HEK293 (cell line): ENCODE measurements around the gene RNF223.

Experiments
- BCL11A ChIP-seq: fragments of 450-650 bp; formaldehyde crosslinking; IDR thresholded peaks from 2 replicates; pipeline ENCODE4 v1.5.1; 2016; ENCODE audit warnings: low read depth, missing biosample characterization, missing genetic modification characterization
- EGR2 ChIP-seq: fragments of 450-650 bp; formaldehyde crosslinking; IDR thresholded peaks from 2 replicates; pipeline ENCODE4 v1.5.1; 2016; ENCODE audit warnings: low read depth, missing biosample characterization, missing genetic modification characterization
- INSM2 ChIP-seq: fragments of 450-650 bp; formaldehyde crosslinking; IDR thresholded peaks from 2 replicates; pipeline ENCODE4 v1.5.1; 2016; ENCODE audit warnings: missing biosample characterization, missing genetic modification characterization
- KLF1 ChIP-seq: fragments of 450-650 bp; formaldehyde crosslinking; IDR thresholded peaks from 2 replicates; pipeline ENCODE4 v1.5.1; 2016; ENCODE audit warnings: missing biosample characterization, missing genetic modification characterization
- OSR2 ChIP-seq: fragments of 450-650 bp; formaldehyde crosslinking; IDR thresholded peaks from 2 replicates; pipeline ENCODE4 v1.5.1; 2016; ENCODE audit warnings: missing biosample characterization, missing genetic modification characterization
- SALL2 ChIP-seq: fragments of 450-650 bp; formaldehyde crosslinking; IDR thresholded peaks from 2 replicates; pipeline ENCODE4 v1.5.0; 2017; ENCODE audit warnings: missing biosample characterization, mild to moderate bottlenecking, missing genetic modification characterization, borderline replicate concordance
- SP3 ChIP-seq: fragments of 450-650 bp; formaldehyde crosslinking; IDR thresholded peaks from 2 replicates; pipeline ENCODE4 v1.5.1; 2016; ENCODE audit warnings: missing biosample characterization, missing genetic modification characterization
- ZFP37 ChIP-seq: fragments of 450-650 bp; formaldehyde crosslinking; IDR thresholded peaks from 2 replicates; pipeline ENCODE4 v1.5.1; 2016; ENCODE audit warnings: missing biosample characterization, missing genetic modification characterization
- ZFP41 ChIP-seq: fragments of 450-650 bp; formaldehyde crosslinking; IDR thresholded peaks from 2 replicates; pipeline ENCODE4 v1.5.1; 2016; ENCODE audit warnings: missing biosample characterization, missing genetic modification characterization, borderline replicate concordance
- ZIC2 ChIP-seq: fragments of 450-650 bp; formaldehyde crosslinking; IDR thresholded peaks from 2 replicates; pipeline ENCODE4 v1.5.1; 2016; ENCODE audit warnings: missing biosample characterization, missing genetic modification characterization
- ZNF16 ChIP-seq: fragments of 450-650 bp; formaldehyde crosslinking; IDR thresholded peaks from 2 replicates; pipeline ENCODE4 v1.5.1; 2016; ENCODE audit warnings: low read depth, missing biosample characterization, missing genetic modification characterization
- ZNF2 ChIP-seq: fragments of 450-650 bp; formaldehyde crosslinking; IDR thresholded peaks from 2 replicates; pipeline ENCODE4 v1.5.1; 2016; ENCODE audit warnings: missing biosample characterization, missing genetic modification characterization
- ZNF23 ChIP-seq: fragments of 450-650 bp; formaldehyde crosslinking; IDR thresholded peaks from 2 replicates; pipeline ENCODE4 v1.5.1; 2016; ENCODE audit warnings: missing biosample characterization, missing genetic modification characterization, borderline replicate concordance
- ZNF26 ChIP-seq: fragments of 450-650 bp; formaldehyde crosslinking; IDR thresholded peaks from 2 replicates; pipeline ENCODE4 v1.5.1; 2016; ENCODE audit warnings: missing biosample characterization, missing genetic modification characterization
- ZNF274 ChIP-seq, 2 experiments: fragments of 200-500 bp in 1 of 2; fragments of 450-650 bp in 1 of 2; sonication (Bioruptor generic) in 1 of 2; formaldehyde crosslinking in 1 of 2; IDR thresholded peaks; 2 replicates each; pipeline versions ENCODE4 v1.5.1 to v1.6.1; 2014 to 2016; ENCODE audit warnings: borderline replicate concordance in 1 of 2, inconsistent platforms in 1 of 2, low read length in 1 of 2, missing biosample characterization in 1 of 2, missing genetic modification characterization in 1 of 2
- ZNF280C ChIP-seq: fragments of 450-650 bp; formaldehyde crosslinking; IDR thresholded peaks from 2 replicates; pipeline ENCODE4 v1.5.1; 2016; ENCODE audit warnings: missing biosample characterization, missing genetic modification characterization
- ZNF324 ChIP-seq: fragments of 450-650 bp; formaldehyde crosslinking; IDR thresholded peaks from 2 replicates; pipeline ENCODE4 v1.5.1; 2016; ENCODE audit warnings: missing biosample characterization, missing genetic modification characterization
- ZNF426 ChIP-seq: fragments of 450-650 bp; formaldehyde crosslinking; IDR thresholded peaks from 2 replicates; pipeline ENCODE4 v1.5.1; 2017; ENCODE audit warnings: missing biosample characterization, missing genetic modification characterization, mild to moderate bottlenecking, inconsistent platforms, moderate library complexity
- ZNF529 ChIP-seq: fragments of 450-650 bp; formaldehyde crosslinking; IDR thresholded peaks from 2 replicates; pipeline ENCODE4 v1.5.1; 2017; ENCODE audit warnings: missing genetic modification characterization, missing biosample characterization; ENCODE audit not compliant: insufficient replicate concordance
- ZNF621 ChIP-seq: fragments of 450-650 bp; formaldehyde crosslinking; IDR thresholded peaks from 2 replicates; pipeline ENCODE4 v1.5.1; 2017; ENCODE audit warnings: missing biosample characterization, missing genetic modification characterization
- TF ChIP-seq, protein P1 (sequence below): fragments of 450-650 bp; formaldehyde crosslinking; IDR thresholded peaks from 2 replicates; pipeline ENCODE4 v1.5.1; 2016; ENCODE audit warnings: missing biosample characterization, missing genetic modification characterization
- TF ChIP-seq, protein P2 (sequence below): fragments of 450-650 bp; formaldehyde crosslinking; IDR thresholded peaks from 2 replicates; pipeline ENCODE4 v1.5.1; 2016; ENCODE audit warnings: missing biosample characterization, missing genetic modification characterization
- TF ChIP-seq, protein P3 (sequence below): fragments of 450-650 bp; formaldehyde crosslinking; IDR thresholded peaks from 2 replicates; pipeline ENCODE4 v1.5.1; 2016; ENCODE audit warnings: missing biosample characterization, missing genetic modification characterization
- TF ChIP-seq, protein P4 (sequence below): fragments of 450-650 bp; formaldehyde crosslinking; IDR thresholded peaks from 2 replicates; pipeline ENCODE4 v1.5.1; 2016; ENCODE audit warnings: missing biosample characterization, missing genetic modification characterization

RNF223 gene

GRCh38 chr1:1063945-1064831, 9.9 kb downstream of the RNF223 start (continued):
- TF ChIP-seq ZNF324 (tag by site-specific recombination) (peak; percentile 69; the same call in 1 of the 2 replicates), ZFP41 (tag by site-specific recombination) (no peak), ZNF26 (tag by site-specific recombination) (no peak), ZNF621 (tag by site-specific recombination) (no peak), OSR2 (tag by site-specific recombination) (peak; percentile 96), SP3 (tag by site-specific recombination) (peak; percentile 67), ZNF529 (tag by site-specific recombination) (no peak), SALL2 (tag by site-specific recombination) (no peak), ZNF426 (tag by site-specific recombination) (no peak), ZNF2 (tag by site-specific recombination) (no peak), ZNF23 (tag by site-specific recombination) (no peak), BCL11A (peak; percentile 87), KLF1 (tag by site-specific recombination) (peak; percentile 96), ZNF16 (tag by site-specific recombination) (no peak), ZIC2 (tag by site-specific recombination) (peak; percentile 90), ZFP37 (tag by site-specific recombination) (peak; percentile 64), ZNF280C (tag by site-specific recombination) (no peak), ZNF274 (IDR thresholded peaks at IDR 0.05; ENCODE audit: low read length) (no peak), ZNF274 (tag by site-specific recombination; IDR thresholded peaks at IDR 0.05; ENCODE audit: borderline replicate concordance) (no peak), INSM2 (peak; percentile 87), EGR2 (peak; percentile 97)
- TF ChIP-seq, protein P1, sequence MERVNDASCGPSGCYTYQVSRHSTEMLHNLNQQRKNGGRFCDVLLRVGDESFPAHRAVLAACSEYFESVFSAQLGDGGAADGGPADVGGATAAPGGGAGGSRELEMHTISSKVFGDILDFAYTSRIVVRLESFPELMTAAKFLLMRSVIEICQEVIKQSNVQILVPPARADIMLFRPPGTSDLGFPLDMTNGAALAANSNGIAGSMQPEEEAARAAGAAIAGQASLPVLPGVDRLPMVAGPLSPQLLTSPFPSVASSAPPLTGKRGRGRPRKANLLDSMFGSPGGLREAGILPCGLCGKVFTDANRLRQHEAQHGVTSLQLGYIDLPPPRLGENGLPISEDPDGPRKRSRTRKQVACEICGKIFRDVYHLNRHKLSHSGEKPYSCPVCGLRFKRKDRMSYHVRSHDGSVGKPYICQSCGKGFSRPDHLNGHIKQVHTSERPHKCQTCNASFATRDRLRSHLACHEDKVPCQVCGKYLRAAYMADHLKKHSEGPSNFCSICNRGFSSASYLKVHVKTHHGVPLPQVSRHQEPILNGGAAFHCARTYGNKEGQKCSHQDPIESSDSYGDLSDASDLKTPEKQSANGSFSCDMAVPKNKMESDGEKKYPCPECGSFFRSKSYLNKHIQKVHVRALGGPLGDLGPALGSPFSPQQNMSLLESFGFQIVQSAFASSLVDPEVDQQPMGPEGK (tag by site-specific recombination): peak; percentile 99
- TF ChIP-seq, protein P2, sequence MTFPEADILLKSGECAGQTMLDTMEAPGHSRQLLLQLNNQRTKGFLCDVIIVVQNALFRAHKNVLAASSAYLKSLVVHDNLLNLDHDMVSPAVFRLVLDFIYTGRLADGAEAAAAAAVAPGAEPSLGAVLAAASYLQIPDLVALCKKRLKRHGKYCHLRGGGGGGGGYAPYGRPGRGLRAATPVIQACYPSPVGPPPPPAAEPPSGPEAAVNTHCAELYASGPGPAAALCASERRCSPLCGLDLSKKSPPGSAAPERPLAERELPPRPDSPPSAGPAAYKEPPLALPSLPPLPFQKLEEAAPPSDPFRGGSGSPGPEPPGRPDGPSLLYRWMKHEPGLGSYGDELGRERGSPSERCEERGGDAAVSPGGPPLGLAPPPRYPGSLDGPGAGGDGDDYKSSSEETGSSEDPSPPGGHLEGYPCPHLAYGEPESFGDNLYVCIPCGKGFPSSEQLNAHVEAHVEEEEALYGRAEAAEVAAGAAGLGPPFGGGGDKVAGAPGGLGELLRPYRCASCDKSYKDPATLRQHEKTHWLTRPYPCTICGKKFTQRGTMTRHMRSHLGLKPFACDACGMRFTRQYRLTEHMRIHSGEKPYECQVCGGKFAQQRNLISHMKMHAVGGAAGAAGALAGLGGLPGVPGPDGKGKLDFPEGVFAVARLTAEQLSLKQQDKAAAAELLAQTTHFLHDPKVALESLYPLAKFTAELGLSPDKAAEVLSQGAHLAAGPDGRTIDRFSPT: peak; percentile 100
- TF ChIP-seq, protein P3, sequence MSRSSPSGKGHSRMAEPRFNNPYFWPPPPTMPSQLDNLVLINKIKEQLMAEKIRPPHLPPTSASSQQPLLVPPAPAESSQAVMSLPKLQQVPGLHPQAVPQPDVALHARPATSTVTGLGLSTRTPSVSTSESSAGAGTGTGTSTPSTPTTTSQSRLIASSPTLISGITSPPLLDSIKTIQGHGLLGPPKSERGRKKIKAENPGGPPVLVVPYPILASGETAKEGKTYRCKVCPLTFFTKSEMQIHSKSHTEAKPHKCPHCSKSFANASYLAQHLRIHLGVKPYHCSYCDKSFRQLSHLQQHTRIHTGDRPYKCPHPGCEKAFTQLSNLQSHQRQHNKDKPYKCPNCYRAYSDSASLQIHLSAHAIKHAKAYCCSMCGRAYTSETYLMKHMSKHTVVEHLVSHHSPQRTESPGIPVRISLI (tag by site-specific recombination): no peak
- TF ChIP-seq, protein P4, sequence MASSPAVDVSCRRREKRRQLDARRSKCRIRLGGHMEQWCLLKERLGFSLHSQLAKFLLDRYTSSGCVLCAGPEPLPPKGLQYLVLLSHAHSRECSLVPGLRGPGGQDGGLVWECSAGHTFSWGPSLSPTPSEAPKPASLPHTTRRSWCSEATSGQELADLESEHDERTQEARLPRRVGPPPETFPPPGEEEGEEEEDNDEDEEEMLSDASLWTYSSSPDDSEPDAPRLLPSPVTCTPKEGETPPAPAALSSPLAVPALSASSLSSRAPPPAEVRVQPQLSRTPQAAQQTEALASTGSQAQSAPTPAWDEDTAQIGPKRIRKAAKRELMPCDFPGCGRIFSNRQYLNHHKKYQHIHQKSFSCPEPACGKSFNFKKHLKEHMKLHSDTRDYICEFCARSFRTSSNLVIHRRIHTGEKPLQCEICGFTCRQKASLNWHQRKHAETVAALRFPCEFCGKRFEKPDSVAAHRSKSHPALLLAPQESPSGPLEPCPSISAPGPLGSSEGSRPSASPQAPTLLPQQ (tag by site-specific recombination): peak; percentile 60; the same call in 1 of the 2 replicates
